Stimulated activated CD8-positive, alpha-beta memory T cell treated with anti-CD3 and anti-CD28 coated beads, Interleukin-7, amount 100 ng/mL, for 48 hours (primary cell): ENCODE results near the gene IRF3.
A peak's percentile ranks its signal among the peaks of the same experiment; 100 is the strongest.
"Not testable (repeated sequence)": the region's sequence is repeated elsewhere in the genome, so short reads cannot be mapped to it uniquely, and the experiment has no call there.

Experiments used
- DNase-seq, 2 donors: peaks; one replicate each; pipeline ENCODE4 v3.0.0-alpha.2; 2020; ENCODE audit warnings: low read depth in 1 of 2; ENCODE audit errors: extremely low read depth in 1 of 2

IRF3 gene

GRCh38 chr19:49651820-49652550, 13.7 kb downstream of the IRF3 start:
- DNase-seq = no peak

- no peak for DNase-seq
Observed at GRCh38 chr19:49651029-49651819, 14.4 kb downstream of the IRF3 start.

GRCh38 chr19:49646586-49646985, 19.1 kb downstream of the IRF3 start:
- no peak for DNase-seq

- DNase-seq = no peak
Observed at GRCh38 chr19:49645995-49646394, 19.7 kb downstream of the IRF3 start.

- no peak for DNase-seq
Observed at GRCh38 chr19:49645592-49645991, 20.1 kb downstream of the IRF3 start.

GRCh38 chr19:49643466-49643865, 22.2 kb downstream of the IRF3 start:
- DNase-seq = no peak

- no peak for DNase-seq
Observed at GRCh38 chr19:49642492-49643035, 23.1 kb downstream of the IRF3 start.

GRCh38 chr19:49641688-49642491, 23.8 kb downstream of the IRF3 start, which contains the start of gene SCAF1:
Gene SCAF1, plus strand, starts transcription at chr19:49642209. Its CDS starts 2,818 bp downstream, at chr19:49645027.
- DNase-seq = peak; percentile 99 to 100

GRCh38 chr19:49640113-49640898, 25.4 kb downstream of the IRF3 start, which contains the start of gene RRAS:
Gene RRAS, minus strand, starts transcription at chr19:49640143. Its CDS starts 45 bp downstream, at chr19:49640098.
- DNase-seq = peak; percentile 99 to 100

GRCh38 chr19:49639401-49640112, 26.1 kb downstream of the IRF3 start:
- DNase-seq = no peak

GRCh38 chr19:49637821-49638738, 27.6 kb downstream of the IRF3 start:
- no peak for DNase-seq

GRCh38 chr19:49636233-49636932, 29.3 kb downstream of the IRF3 start:
- DNase-seq = no peak

- DNase-seq = no peak
Observed at GRCh38 chr19:49635530-49636232, 30.0 kb downstream of the IRF3 start.

- DNase-seq = not testable (repeated sequence)
Observed at GRCh38 chr19:49633273-49633672, 32.4 kb downstream of the IRF3 start.

- DNase-seq = no peak
Observed at GRCh38 chr19:49632576-49632975, 33.1 kb downstream of the IRF3 start.

- DNase-seq = no peak
Observed at GRCh38 chr19:49631610-49632192, 34.0 kb downstream of the IRF3 start.
